NCI-H226 (cell line): ENCODE results near the gene HAPSTR1.
"Not testable (repeated sequence)": the region's sequence is repeated elsewhere in the genome, so short reads cannot be mapped to it uniquely, and the experiment has no call there.

Source experiments
- DNase-seq: peaks from one replicate; pipeline ENCODE4 v3.0.0-alpha.2; 2015

HAPSTR1 gene

GRCh38 chr16:9072806-9073341 is 18.6 kb upstream of the HAPSTR1 start:
- peak; percentile 64 for DNase-seq

- peak; percentile 23 for DNase-seq
These were observed 16.0 kb upstream of the HAPSTR1 start for GRCh38 chr16:9075299-9076071.

- DNase-seq, result peak; percentile 77
These were observed 14.2 kb upstream of the HAPSTR1 start for GRCh38 chr16:9077091-9077809.

- DNase-seq, result peak; percentile 90
These were observed 12.7 kb upstream of the HAPSTR1 start for GRCh38 chr16:9078467-9079429.

- no peak for DNase-seq
These were observed 12.0 kb upstream of the HAPSTR1 start for GRCh38 chr16:9079430-9079812.

GRCh38 chr16:9081158-9081557 is 10.3 kb upstream of the HAPSTR1 start:
- no peak for DNase-seq

- no peak for DNase-seq
These were observed 9.6 kb upstream of the HAPSTR1 start for GRCh38 chr16:9081843-9082242.

- DNase-seq, result no peak
These were observed 9.0 kb upstream of the HAPSTR1 start for GRCh38 chr16:9082422-9082821.

- not testable (repeated sequence) for DNase-seq
These were observed 3.7 kb upstream of the HAPSTR1 start for GRCh38 chr16:9087733-9088132.

GRCh38 chr16:9088848-9089247 is 2.6 kb upstream of the HAPSTR1 start:
- DNase-seq, result no peak

- DNase-seq, result no peak
These were observed 1.8 kb upstream of the HAPSTR1 start for GRCh38 chr16:9089660-9090059.

GRCh38 chr16:9090101-9090959 is 1.1 kb upstream of the HAPSTR1 start:
- no peak for DNase-seq

- DNase-seq, result peak; percentile 20
These were observed 430 bp downstream of the HAPSTR1 start for GRCh38 chr16:9091867-9092281.

- DNase-seq, result peak; percentile 26
These were observed 986 bp downstream of the HAPSTR1 start for GRCh38 chr16:9092282-9092977.

- no peak for DNase-seq
These were observed 1.5 kb downstream of the HAPSTR1 start for GRCh38 chr16:9092978-9093344.

GRCh38 chr16:9094011-9094846 is 2.8 kb downstream of the HAPSTR1 start:
- DNase-seq, result no peak

GRCh38 chr16:9095171-9095570 is 3.7 kb downstream of the HAPSTR1 start:
- DNase-seq, result no peak

GRCh38 chr16:9095656-9096397 is 4.4 kb downstream of the HAPSTR1 start:
- no peak for DNase-seq

- no peak for DNase-seq
These were observed 5.0 kb downstream of the HAPSTR1 start for GRCh38 chr16:9096416-9096952.
